Activated CD4-positive, alpha-beta T cell treated with anti-CD3 and anti-CD28 coated beads for 36 hours (primary cell): ENCODE results near the gene PAMR1. TPM values are rescaled to one million over a fixed set of nuclear protein-coding genes. Genes with fewer than 3 reads are reported as not detected.

Experiments used
- ATAC-seq: fragments of 200-7000 bp; cut with Tn5 transposase; one replicate; pipeline ENCODE4 v1.10.0; 2021; ENCODE audit warnings: mild to moderate bottlenecking, moderate library complexity
- CTCF ChIA-PET: fragments of 350-600 bp; sonication (Branson Sonifier 250); formaldehyde crosslinking; loops from one replicate; lab custom pipeline; 2021; ENCODE audit warnings: antibody characterized with exemption; lab: Charles Lee
- POLR2A ChIA-PET: fragments of 350-600 bp; sonication (Branson Sonifier 250); formaldehyde crosslinking; loops from one replicate; lab custom pipeline; 2021; ENCODE audit warnings: antibody characterized with exemption, inconsistent platforms; lab: Charles Lee
- DNase-seq: peaks from one replicate; pipeline ENCODE4 v3.0.0-alpha.2; 2020
- H3K27ac Mint-ChIP-seq: one replicate; pipeline ENCODE4 v1.8.0; 2021; ENCODE audit warnings: mixed read lengths
- H3K27me3 Mint-ChIP-seq: one replicate; pipeline ENCODE4 v1.8.0; 2021; ENCODE audit warnings: mixed read lengths
- H3K36me3 Mint-ChIP-seq: one replicate; pipeline ENCODE4 v1.8.0; 2021; ENCODE audit warnings: low read depth, mixed read lengths
- H3K4me1 Mint-ChIP-seq: one replicate; pipeline ENCODE4 v1.8.0; 2021; ENCODE audit warnings: mixed read lengths
- H3K4me3 Mint-ChIP-seq: one replicate; pipeline ENCODE4 v1.8.0; 2021; ENCODE audit warnings: mild to moderate bottlenecking, moderate library complexity, mixed read lengths
- H3K9me3 Mint-ChIP-seq: one replicate; pipeline ENCODE4 v1.8.0; 2021; ENCODE audit warnings: low read depth, mixed read lengths
- intact Hi-C, 2 experiments: fragments of 100-400 bp; cut with DNase I in 1 of 2; cut with micrococcal nuclease in 1 of 2; formaldehyde crosslinking; loops; one replicate each; pipeline versions ENCODE4 v1.14.2 to v1.15.1; 2022 to 2024; cut with DNase I, micrococcal nuclease
- total RNA-seq, 2 experiments: library from RNA; stranded (reverse); gene quantifications; one replicate each; pipeline ENCODE4 v1.2.3, GENCODE V29; 2021

PAMR1 gene
- total RNA-seq, 2 experiments from 2014 or later, result not detected

DNA sequence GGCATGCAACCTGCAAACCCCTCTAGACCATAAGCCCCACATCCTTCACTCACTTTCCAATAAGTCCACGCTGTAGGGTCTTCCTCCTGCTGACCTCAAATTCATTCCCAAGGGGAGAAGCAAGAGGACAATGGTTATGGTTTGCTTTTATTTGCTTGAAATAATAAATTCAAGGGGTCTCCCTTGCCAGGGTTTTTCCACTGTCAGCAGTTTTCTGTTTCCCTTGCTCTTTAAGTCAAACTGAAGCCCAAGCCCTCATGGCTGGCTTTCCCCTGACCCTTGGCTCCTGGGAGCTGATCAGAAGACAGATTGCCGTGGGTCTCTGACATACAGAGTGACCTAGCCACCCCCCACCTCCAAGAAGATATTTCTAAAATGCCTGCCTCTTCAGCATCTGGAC, 109.9 kb downstream of the PAMR1 start:
- intact Hi-C loops, result loop anchor here in 1 of 2 experiments (5.0 kb wide), 1 partner anchor 72 kb away; no protein-coding TSS in a partner anchor
- no peak for ATAC-seq
- CTCF ChIA-PET, result interaction anchor here (0.7 to 2.1 kb wide), 5 partner anchors 9 to 1142 kb away, joined by 3 to 5 read pairs (median 3); no protein-coding TSS in a partner anchor

GRCh38 chr11:35414776-35415175, 110.6 kb downstream of the PAMR1 start:
- intact Hi-C loops, result loop anchor here in 1 of 2 experiments (5.0 kb wide), 1 partner anchor 73 kb away; no protein-coding TSS in a partner anchor
- Mint-ChIP-seq H3K4me3 (no peak overlapping the region), H3K27ac (no peak overlapping the region), H3K4me1 (peaks cover 6% of the 10 kb centered on the region), H3K9me3 (no peaks in the 10 kb centered on the region), H3K36me3 (no peaks in the 10 kb centered on the region), H3K27me3 (peaks cover 51% of the 10 kb centered on the region)
- ATAC-seq, result no peak
- CTCF ChIA-PET, result interaction anchor here (0.6 to 1.0 kb wide), 5 partner anchors 10 to 81 kb away, joined by 3 to 5 read pairs (median 3); no protein-coding TSS in a partner anchor
- no peak for DNase-seq
- POLR2A ChIA-PET, result no interaction called here

More for the DNA sequence above, 109.9 kb downstream of the PAMR1 start:
- Mint-ChIP-seq H3K27me3 (peaks cover 55% of the 10 kb centered on the region), H3K36me3 (no peaks in the 10 kb centered on the region), H3K4me1 (peaks cover 10% of the 10 kb centered on the region), H3K4me3 (no peak overlapping the region), H3K9me3 (no peaks in the 10 kb centered on the region), H3K27ac (no peak overlapping the region)
- POLR2A ChIA-PET, result no interaction called here
- DNase-seq, result no peak

DNA sequence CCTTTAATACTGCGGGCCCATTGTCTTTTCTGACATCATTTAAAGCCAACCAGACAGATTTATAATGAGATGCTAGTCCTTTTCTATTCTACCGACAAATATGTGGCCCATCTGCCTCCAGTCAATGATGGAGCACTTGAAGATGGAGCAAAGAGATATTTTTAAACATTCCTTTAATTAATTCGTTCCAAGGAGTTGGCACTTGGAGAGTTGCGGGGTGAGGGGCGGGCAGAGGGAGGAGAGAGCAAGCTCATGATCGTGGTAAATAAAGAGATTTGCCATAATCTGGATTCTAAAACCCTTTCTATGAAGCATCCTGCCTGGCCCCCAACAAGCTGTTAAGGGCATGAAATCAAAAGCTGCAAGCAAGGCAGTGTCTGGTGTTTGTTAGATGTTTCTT, 111.1 kb downstream of the PAMR1 start:
- H3K4me1 Mint-ChIP-seq, result peaks cover 5% of the 10 kb centered on the region
- no peak for DNase-seq
- H3K27ac Mint-ChIP-seq, result no peak overlapping the region
- ChIA-PET CTCF (interaction anchor here (0.9 to 1.0 kb wide), 3 partner anchors 12 to 40 kb away, joined by 3 to 4 read pairs (median 3); no protein-coding TSS in a partner anchor), POLR2A (no interaction called here)
- no peak for ATAC-seq
- peaks cover 49% of the 10 kb centered on the region for H3K27me3 Mint-ChIP-seq
- no peaks in the 10 kb centered on the region for H3K9me3 Mint-ChIP-seq
- intact Hi-C loops, result no loop called here
- no peak overlapping the region for H3K4me3 Mint-ChIP-seq
- no peaks in the 10 kb centered on the region for H3K36me3 Mint-ChIP-seq

DNA sequence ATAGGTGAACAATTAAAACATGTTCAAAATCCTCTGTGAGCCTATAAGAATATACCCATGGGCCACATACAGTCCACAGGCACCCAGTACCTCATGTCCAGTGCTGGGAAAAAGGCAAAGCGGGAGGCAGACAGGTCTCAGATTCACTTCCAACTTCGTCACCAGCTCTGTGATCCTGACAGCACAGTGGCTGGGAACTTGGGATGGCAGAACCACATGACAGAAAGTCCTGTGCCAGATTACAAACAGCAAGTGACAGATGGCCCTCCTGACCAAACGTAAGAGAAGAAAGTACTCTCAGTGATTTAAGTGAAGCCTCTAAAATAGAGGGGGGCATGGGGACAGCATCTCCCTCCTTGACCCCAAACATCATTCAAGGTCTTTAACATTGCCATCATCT, 111.8 kb downstream of the PAMR1 start:
- Mint-ChIP-seq H3K4me3 (no peak overlapping the region), H3K36me3 (no peaks in the 10 kb centered on the region), H3K4me1 (peaks cover 4% of the 10 kb centered on the region), H3K27ac (no peak overlapping the region), H3K27me3 (peaks cover 47% of the 10 kb centered on the region), H3K9me3 (no peaks in the 10 kb centered on the region)
- no peak for DNase-seq
- intact Hi-C loops, result no loop called here
- no peak for ATAC-seq
- ChIA-PET CTCF (no interaction called here), POLR2A (no interaction called here)

DNA sequence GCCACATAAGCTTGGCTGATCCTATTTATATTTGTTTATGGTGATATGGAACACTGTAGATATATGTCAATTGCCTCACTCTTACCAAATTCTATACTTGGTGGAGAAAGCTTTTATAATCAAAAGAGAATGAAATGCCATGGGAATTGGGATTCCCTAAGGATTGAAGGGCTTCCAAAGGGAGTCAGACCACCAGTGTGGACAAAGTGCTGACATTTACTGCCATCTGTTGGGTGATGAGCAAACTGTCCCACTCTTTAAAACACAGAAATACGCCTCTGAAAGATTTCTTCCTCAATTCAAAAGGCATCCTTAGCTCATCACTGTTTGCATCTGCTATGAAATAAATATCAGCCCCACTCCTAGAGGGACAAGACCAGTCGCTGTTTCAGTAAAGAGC, 113.1 kb downstream of the PAMR1 start:
- ATAC-seq (no peak), DNase-seq (no peak)
- no peaks in the 10 kb centered on the region for H3K4me1 Mint-ChIP-seq
- peaks cover 34% of the 10 kb centered on the region for H3K27me3 Mint-ChIP-seq
- no peaks in the 10 kb centered on the region for H3K9me3 Mint-ChIP-seq
- ChIA-PET CTCF (interaction anchor here (0.7 to 1.8 kb wide), 7 partner anchors 9 to 827 kb away, joined by 3 to 4 read pairs (median 3); no protein-coding TSS in a partner anchor), POLR2A (no interaction called here)
- intact Hi-C loops, result no loop called here
- H3K36me3 Mint-ChIP-seq, result no peaks in the 10 kb centered on the region
- H3K4me3 Mint-ChIP-seq, result no peak overlapping the region
- H3K27ac Mint-ChIP-seq, result no peak overlapping the region

DNA sequence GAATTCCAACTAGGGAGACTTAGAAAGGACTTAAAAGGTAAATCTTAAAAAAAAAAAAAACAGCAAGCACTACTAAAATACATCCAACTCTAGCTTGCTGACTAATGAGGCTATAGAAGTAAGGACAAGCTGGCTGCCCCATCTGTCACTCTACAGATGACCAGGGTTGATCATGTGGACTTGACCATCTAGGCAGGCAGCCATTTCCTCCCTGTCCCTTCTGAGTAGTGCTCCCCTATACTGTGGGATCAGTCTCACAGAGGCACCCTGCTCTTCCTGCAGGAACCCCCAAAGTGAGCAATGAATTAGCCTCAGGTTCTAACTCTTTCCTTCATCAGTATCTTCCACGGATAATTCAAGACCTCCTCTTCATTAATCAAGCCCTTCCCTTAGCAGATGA, 118.4 kb downstream of the PAMR1 start:
- Mint-ChIP-seq H3K27me3 (peaks cover 9% of the 10 kb centered on the region), H3K36me3 (no peaks in the 10 kb centered on the region), H3K4me3 (no peak overlapping the region), H3K27ac (no peak overlapping the region), H3K9me3 (no peaks in the 10 kb centered on the region), H3K4me1 (peaks cover 1% of the 10 kb centered on the region)
- POLR2A ChIA-PET, result no interaction called here
- ATAC-seq (no peak), DNase-seq (no peak)
- CTCF ChIA-PET, result interaction anchor here (0.7 to 1.0 kb wide), 2 partner anchors 566 to 895 kb away, joined by 3 to 4 read pairs; no protein-coding TSS in a partner anchor
- intact Hi-C loops, result no loop called here

- Mint-ChIP-seq H3K27me3 (peaks cover 1% of the 10 kb centered on the region), H3K27ac (no peak overlapping the region), H3K9me3 (no peaks in the 10 kb centered on the region), H3K4me3 (no peak overlapping the region), H3K36me3 (no peaks in the 10 kb centered on the region), H3K4me1 (peaks cover 1% of the 10 kb centered on the region)
- ChIA-PET CTCF (interaction anchor here (0.7 to 1.9 kb wide), 6 partner anchors 12 to 1535 kb away, joined by 3 to 6 read pairs (median 4); no protein-coding TSS in a partner anchor), POLR2A (no interaction called here)
- no peak for ATAC-seq
- intact Hi-C loops, result loop anchor here in 1 of 2 experiments (5.0 kb wide), 1 partner anchor 832 kb away; no protein-coding TSS in a partner anchor
- peak; percentile 43 for DNase-seq
Measured at GRCh38 chr11:35404388-35404775, 121.0 kb downstream of the PAMR1 start.

- Mint-ChIP-seq H3K4me3 (no peak overlapping the region), H3K36me3 (no peaks in the 10 kb centered on the region), H3K9me3 (no peaks in the 10 kb centered on the region), H3K27me3 (peaks cover 5% of the 10 kb centered on the region), H3K4me1 (peaks cover 1% of the 10 kb centered on the region), H3K27ac (no peak overlapping the region)
- ChIA-PET POLR2A (no interaction called here), CTCF (interaction anchor here (0.6 to 1.9 kb wide), 9 partner anchors 8 to 1854 kb away, joined by 3 to 6 read pairs (median 3); no protein-coding TSS in a partner anchor)
- DNase-seq, result no peak
- ATAC-seq, result no peak
- intact Hi-C loops, result loop anchor here in 1 of 2 experiments (5.0 kb wide), 1 partner anchor 832 kb away; no protein-coding TSS in a partner anchor
Measured at GRCh38 chr11:35403765-35404387, 121.5 kb downstream of the PAMR1 start.

DNA sequence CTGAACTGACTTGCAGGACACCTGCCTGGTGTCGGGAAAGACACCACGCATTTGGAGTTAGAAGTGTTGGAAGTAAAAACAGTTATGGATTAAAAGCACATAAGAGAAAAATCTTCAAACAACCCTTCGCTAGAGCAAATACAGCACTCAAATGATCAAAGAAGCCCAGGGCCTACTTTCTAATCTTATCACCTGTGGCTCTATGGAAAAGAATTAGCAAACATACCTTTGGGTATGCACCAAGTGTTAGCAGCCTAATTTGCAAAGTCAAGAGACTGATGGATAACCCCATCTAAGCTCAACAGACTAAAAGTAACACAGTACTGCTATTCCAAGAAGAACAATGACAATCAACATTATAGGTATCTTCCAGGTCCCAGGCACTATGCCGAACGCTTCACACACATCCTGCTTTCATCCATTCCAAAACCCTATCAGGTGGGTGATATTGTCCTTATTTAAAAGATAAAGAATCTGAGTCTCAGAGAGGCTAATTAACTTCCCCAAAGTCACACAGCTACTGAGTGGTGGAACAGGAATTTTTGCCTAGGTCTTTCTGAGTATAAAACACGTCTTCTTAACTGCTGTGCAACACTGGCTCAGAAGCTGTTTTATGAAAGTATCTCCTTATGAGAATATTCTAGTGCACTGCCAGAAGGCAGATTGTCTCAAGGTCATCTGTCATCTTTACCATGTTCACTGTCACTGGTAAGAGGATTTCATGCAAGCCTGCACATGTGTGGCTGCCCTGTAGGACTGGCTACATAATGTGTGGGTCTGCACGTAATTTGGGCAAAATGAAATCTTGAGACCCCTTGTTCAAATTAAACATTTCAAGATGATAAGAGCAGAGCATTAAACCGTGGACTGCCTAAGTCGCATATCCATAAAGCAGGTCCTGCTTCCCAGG, 122.4 kb downstream of the PAMR1 start:
- Mint-ChIP-seq H3K27ac (no peak overlapping the region), H3K4me1 (peaks cover 1% of the 10 kb centered on the region), H3K4me3 (no peak overlapping the region), H3K9me3 (no peaks in the 10 kb centered on the region), H3K27me3 (peaks cover 8% of the 10 kb centered on the region), H3K36me3 (no peaks in the 10 kb centered on the region)
- no peak for DNase-seq
- intact Hi-C loops, result loop anchor here in 1 of 2 experiments (5.0 kb wide), 1 partner anchor 831 kb away; no protein-coding TSS in a partner anchor
- CTCF ChIA-PET, result interaction anchor here (0.6 to 1.9 kb wide), 10 partner anchors 9 to 1853 kb away, joined by 3 to 6 read pairs (median 3); no protein-coding TSS in a partner anchor
- POLR2A ChIA-PET, result no interaction called here
- no peak for ATAC-seq

GRCh38 chr11:35398881-35399280, 126.5 kb downstream of the PAMR1 start:
- no peaks in the 10 kb centered on the region for H3K4me1 Mint-ChIP-seq

GRCh38 chr11:35394941-35395340, 130.5 kb downstream of the PAMR1 start:
- H3K4me3 Mint-ChIP-seq, result no peak overlapping the region
- H3K27me3 Mint-ChIP-seq, result peaks cover 8% of the 10 kb centered on the region
- intact Hi-C loops, result loop anchor here (5.0 to 10.0 kb wide), 2 partner anchors 313 to 810 kb away; no protein-coding TSS in a partner anchor
- ChIA-PET CTCF (interaction anchor here (0.6 to 7.3 kb wide), 8 partner anchors 8 to 809 kb away, joined by 3 to 98 read pairs (median 4); no protein-coding TSS in a partner anchor), POLR2A (no interaction called here)
- H3K9me3 Mint-ChIP-seq, result no peaks in the 10 kb centered on the region
- H3K4me1 Mint-ChIP-seq, result peaks cover 21% of the 10 kb centered on the region
- ATAC-seq (no peak), DNase-seq (no peak)
- no peak overlapping the region for H3K27ac Mint-ChIP-seq
- H3K36me3 Mint-ChIP-seq, result no peaks in the 10 kb centered on the region

More at GRCh38 chr11:35398881-35399280, 126.5 kb downstream of the PAMR1 start:
- H3K9me3 Mint-ChIP-seq, result no peaks in the 10 kb centered on the region
- DNase-seq (no peak), ATAC-seq (no peak)
- H3K4me3 Mint-ChIP-seq, result no peak overlapping the region
- H3K27me3 Mint-ChIP-seq, result peaks cover 8% of the 10 kb centered on the region
- H3K36me3 Mint-ChIP-seq, result no peaks in the 10 kb centered on the region
- CTCF ChIA-PET, result interaction anchor here (1.0 to 1.2 kb wide), 2 partner anchors 12 to 13 kb away, joined by 3 to 4 read pairs; no protein-coding TSS in a partner anchor
- POLR2A ChIA-PET, result no interaction called here
- no peak overlapping the region for H3K27ac Mint-ChIP-seq
- intact Hi-C loops, result loop anchor here in 1 of 2 experiments (10.0 kb wide), 1 partner anchor 814 kb away; no protein-coding TSS in a partner anchor
